COR-L47 (cell line): ENCODE results near the gene RIC8B.
"Not testable (repeated sequence)": the region's sequence is repeated elsewhere in the genome, so short reads cannot be mapped to it uniquely, and the experiment has no call there.

Experiments used
- DNase-seq: peaks from one replicate; lab custom pipeline; 2025; lab: John Stamatoyannopoulos, UW

Gene RIC8B

GRCh38 chr12:106902053-106902452 is 127.6 kb downstream of the RIC8B start:
- DNase-seq: no peak

- peak; percentile 85 for DNase-seq
Observed at GRCh38 chr12:106903241-106903945, 128.9 kb downstream of the RIC8B start.

GRCh38 chr12:106906715-106907114 is 132.2 kb downstream of the RIC8B start:
- DNase-seq: no peak

GRCh38 chr12:106907411-106907810 is 132.9 kb downstream of the RIC8B start:
- DNase-seq: no peak

- no peak for DNase-seq
Observed at GRCh38 chr12:106907846-106908245, 133.4 kb downstream of the RIC8B start.

GRCh38 chr12:106908561-106908960 is 134.1 kb downstream of the RIC8B start:
- no peak for DNase-seq

GRCh38 chr12:106910202-106910601 is 135.7 kb downstream of the RIC8B start:
- no peak for DNase-seq

GRCh38 chr12:106911581-106911980 is 137.1 kb downstream of the RIC8B start:
- DNase-seq: no peak

- DNase-seq: no peak
Observed at GRCh38 chr12:106913456-106913855, 139.0 kb downstream of the RIC8B start.

- no peak for DNase-seq
Observed at GRCh38 chr12:106914796-106915634, 140.5 kb downstream of the RIC8B start.

GRCh38 chr12:106915635-106916026 is 141.1 kb downstream of the RIC8B start:
- DNase-seq: no peak

- no peak for DNase-seq
Observed at GRCh38 chr12:106917503-106917902, 143.0 kb downstream of the RIC8B start.

- DNase-seq: peak; percentile 56
Observed at GRCh38 chr12:106918746-106919145, 144.3 kb downstream of the RIC8B start.

- DNase-seq: peak; percentile 35
Observed at GRCh38 chr12:106919910-106920544, 145.5 kb downstream of the RIC8B start.

GRCh38 chr12:106921976-106922375 is 147.5 kb downstream of the RIC8B start:
- DNase-seq: not testable (repeated sequence)

GRCh38 chr12:106923594-106923993 is 149.1 kb downstream of the RIC8B start:
- not testable (repeated sequence) for DNase-seq

- DNase-seq: no peak
Observed at GRCh38 chr12:106924268-106924861, 149.9 kb downstream of the RIC8B start.

- DNase-seq: no peak
Observed at GRCh38 chr12:106926657-106927056, 152.2 kb downstream of the RIC8B start.

GRCh38 chr12:106934277-106934676 is 159.8 kb downstream of the RIC8B start:
- no peak for DNase-seq
